Lower leg skin (tissue), 3 donors: ENCODE data around the gene IDH2.

Experiments
- POLR2A ChIP-seq, 2 donors: fragments of 450-650 bp; IDR thresholded peaks; one replicate each; pipeline ENCODE4 v1.6.1; 2016 to 2017; ENCODE audit warnings: antibody characterized with exemption in 2 of 2, mild to moderate bottlenecking in 1 of 2, moderate library complexity in 1 of 2
- TF ChIP-seq, protein P1 (sequence below), 3 donors: fragments of 450-650 bp; IDR thresholded peaks; one replicate each; pipeline ENCODE4 v1.5.1; 2016; ENCODE audit warnings: antibody characterized with exemption in 3 of 3, mild to moderate bottlenecking in 3 of 3, moderate library complexity in 2 of 3

DNA sequence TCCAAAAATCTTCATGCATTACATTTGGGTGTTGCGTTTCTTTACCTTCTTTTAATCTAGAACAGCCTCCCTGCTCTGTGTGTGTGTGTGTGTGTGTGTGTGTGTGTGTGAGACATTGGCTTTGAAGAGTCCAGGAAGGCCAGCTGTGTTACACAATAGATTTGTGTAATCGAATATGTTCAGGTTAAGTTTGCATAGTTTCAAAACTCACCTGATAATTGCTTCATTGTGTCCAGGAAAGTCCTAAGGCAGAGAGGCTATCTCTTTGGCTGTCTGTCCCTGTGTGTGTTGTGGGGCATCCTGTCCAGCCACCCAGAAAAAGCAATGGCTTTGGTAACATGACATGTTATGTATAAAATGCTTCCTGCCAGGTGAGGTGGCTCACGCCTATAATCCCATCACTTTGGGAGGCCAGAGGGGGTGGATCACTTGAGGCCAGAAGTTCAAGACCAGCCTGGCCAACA, 63.6 kb downstream of the IDH2 start:
- TF ChIP-seq, protein P1, sequence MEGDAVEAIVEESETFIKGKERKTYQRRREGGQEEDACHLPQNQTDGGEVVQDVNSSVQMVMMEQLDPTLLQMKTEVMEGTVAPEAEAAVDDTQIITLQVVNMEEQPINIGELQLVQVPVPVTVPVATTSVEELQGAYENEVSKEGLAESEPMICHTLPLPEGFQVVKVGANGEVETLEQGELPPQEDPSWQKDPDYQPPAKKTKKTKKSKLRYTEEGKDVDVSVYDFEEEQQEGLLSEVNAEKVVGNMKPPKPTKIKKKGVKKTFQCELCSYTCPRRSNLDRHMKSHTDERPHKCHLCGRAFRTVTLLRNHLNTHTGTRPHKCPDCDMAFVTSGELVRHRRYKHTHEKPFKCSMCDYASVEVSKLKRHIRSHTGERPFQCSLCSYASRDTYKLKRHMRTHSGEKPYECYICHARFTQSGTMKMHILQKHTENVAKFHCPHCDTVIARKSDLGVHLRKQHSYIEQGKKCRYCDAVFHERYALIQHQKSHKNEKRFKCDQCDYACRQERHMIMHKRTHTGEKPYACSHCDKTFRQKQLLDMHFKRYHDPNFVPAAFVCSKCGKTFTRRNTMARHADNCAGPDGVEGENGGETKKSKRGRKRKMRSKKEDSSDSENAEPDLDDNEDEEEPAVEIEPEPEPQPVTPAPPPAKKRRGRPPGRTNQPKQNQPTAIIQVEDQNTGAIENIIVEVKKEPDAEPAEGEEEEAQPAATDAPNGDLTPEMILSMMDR (IDR thresholded peaks at IDR 0.05) = no peak
- TF ChIP-seq POLR2A (IDR thresholded peaks at IDR 0.05) = no peak
